ENCODE measurements around the gene PALLD. TPM values are rescaled to one million over a fixed set of nuclear protein-coding genes. Genes with fewer than 3 reads are reported as not detected.

PALLD gene
- total and polyA plus RNA-seq, 2 of the 8 experiments (the other 6 are each of a cell fraction or from before 2014, with no cell fraction given) = 10.5 to 25.0 TPM

DNA sequence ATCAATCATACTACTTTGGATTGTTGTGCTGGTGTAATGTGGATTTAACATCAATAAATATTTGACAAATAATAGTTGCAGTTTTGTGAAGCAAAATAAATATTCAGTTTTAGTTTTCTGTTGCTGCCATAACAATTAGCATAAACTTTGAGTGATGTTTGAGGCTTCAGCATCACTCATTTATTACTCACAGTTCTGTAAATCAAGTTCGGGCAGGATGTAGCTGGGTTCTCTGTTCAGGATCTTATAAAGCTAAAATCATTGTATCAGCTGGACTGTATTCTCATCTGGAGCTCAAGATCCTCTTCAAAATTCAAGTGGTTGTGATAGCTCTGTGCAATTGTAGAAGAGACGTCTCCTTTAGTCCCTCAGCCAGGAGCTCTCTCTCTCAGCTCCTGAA lies 431.5 kb downstream of the PALLD start:
- no peak overlapping the region for H4K91ac ChIP-seq (replicated peaks; ENCODE audit: insufficient read length, low read length)
- FAIRE-seq (no peak), DNase-seq (ENCODE audit: low read depth in 1 of 2, low spot score in 2 of 2) (no peak)
- H3K27me3 ChIP-seq (replicated peaks in 1 of 4; ENCODE audit: control insufficient read depth in 3 of 4, extremely low read depth in 1 of 4, insufficient read depth in 3 of 4, low read length in 3 of 4) = peaks cover 0 to 1% (median 0%) of the 10 kb centered on the region in 4 experiments; a peak in 1 of 7 replicates
- no peak overlapping the region for H2BK12ac ChIP-seq (ENCODE audit: low read depth, low read length)
- no peak overlapping the region for H3K4me2 ChIP-seq (ENCODE audit: insufficient read depth in 1 of 2, low read depth in 2 of 2, low read length in 2 of 2)
- H4K20me1 ChIP-seq (replicated peaks in 1 of 2; ENCODE audit: control insufficient read depth in 1 of 2, insufficient read depth in 2 of 2, low read length in 2 of 2) = peaks cover 0 to 2% of the 10 kb centered on the region in 2 experiments
- no peak overlapping the region for H2BK20ac ChIP-seq (ENCODE audit: low read length)
- H3K4me3 ChIP-seq (ENCODE audit: extremely low read depth in 1 of 4, insufficient read depth in 2 of 4, low read depth in 3 of 4, low read length in 4 of 4) = no peak overlapping the region
- peaks cover 0 to 3% of the 10 kb centered on the region in 2 experiments; a peak in 1 of 4 replicates for H3K9me3 ChIP-seq (ENCODE audit: insufficient read depth in 2 of 2, low read depth in 1 of 2, low read length in 1 of 2)
- H3K18ac ChIP-seq (ENCODE audit: extremely low read depth, low read length) = no peak overlapping the region
- no peak overlapping the region for H3K14ac ChIP-seq (ENCODE audit: insufficient read length)
- WGBS, 2 experiments (ENCODE audit: extremely low coverage in 1 of 2, insufficient coverage in 1 of 2, insufficient read length in 1 of 2, insufficient replicate concordance in 2 of 2, low coverage in 1 of 2, low lambda C conversion rate in 2 of 2, missing lambda C conversion rate in 1 of 2) = 78% methylated on average over 2 of the region's 2 CpGs; no CpG with 5 or more reads in 1 of the 2 experiments
- no peak overlapping the region for H3K4ac ChIP-seq (replicated peaks; ENCODE audit: insufficient read length, low read depth, low read length)
- no peaks in the 10 kb centered on the region for H3K79me2 ChIP-seq (ENCODE audit: control insufficient read depth in 1 of 2, insufficient read depth in 2 of 2, low read length in 2 of 2)
- no peak overlapping the region for H3K9ac ChIP-seq (replicated peaks in 1 of 4; ENCODE audit: extremely low read depth in 1 of 4, low read depth in 3 of 4, low read length in 3 of 4)
- no peak overlapping the region for H4K5ac ChIP-seq (ENCODE audit: insufficient read length, low read depth, low read length)
- no peak overlapping the region for H2AK5ac ChIP-seq (ENCODE audit: low read depth, low read length)
- H3K23me2 ChIP-seq (ENCODE audit: low read depth, low read length) = no peaks in the 10 kb centered on the region
- POLR2A ChIA-PET (ENCODE audit: partially characterized antibody) = no interaction called here
- H2BK5ac ChIP-seq (ENCODE audit: low read depth, low read length) = no peak overlapping the region
- CTCF ChIA-PET (ENCODE audit: partially characterized antibody) = interaction anchor here (1.1 kb wide), 1 partner anchor 557 kb away, joined by 3 read pairs; no protein-coding TSS in a partner anchor
- no peak overlapping the region for H2BK15ac ChIP-seq (ENCODE audit: low read length)
- H2AFZ ChIP-seq (ENCODE audit: low read length) = no peak overlapping the region
- no peak overlapping the region for H3K56ac ChIP-seq (replicated peaks; ENCODE audit: insufficient read length, low read depth, low read length)
- no peak overlapping the region for H4K8ac ChIP-seq (ENCODE audit: extremely low read depth, insufficient read depth, low read length)
- no peaks in the 10 kb centered on the region for H3K4me1 ChIP-seq (replicated peaks in 1 of 4; ENCODE audit: control insufficient read depth in 3 of 4, insufficient read depth in 4 of 4, low read length in 3 of 4)
- no peak overlapping the region for H3K23ac ChIP-seq (ENCODE audit: insufficient read length)
- H3K79me1 ChIP-seq (ENCODE audit: low read depth, low read length) = no peaks in the 10 kb centered on the region
- H2BK120ac ChIP-seq (replicated peaks; ENCODE audit: low read depth, low read length) = no peak overlapping the region
- peaks cover 3 to 28% (median 20%) of the 10 kb centered on the region in 4 experiments; a peak in 7 of 8 replicates for H3K36me3 ChIP-seq (ENCODE audit: control insufficient read depth in 2 of 4, insufficient read depth in 4 of 4, low read length in 3 of 4)
- H3K27ac ChIP-seq (ENCODE audit: low read depth, low read length) = no peak overlapping the region
- no peak for TF ChIP-seq KDM1A (IDR thresholded peaks at IDR 0.05; ENCODE audit: borderline replicate concordance, low read length)
- no peak for TF ChIP-seq KDM4A (IDR thresholded peaks at IDR 0.05; ENCODE audit: low read depth, low read length, severe bottlenecking)
- TF ChIP-seq RBBP5 (IDR thresholded peaks at IDR 0.05; ENCODE audit: borderline replicate concordance, low read depth, low read length) = no peak
- no peak for TF ChIP-seq TAF7 (optimal IDR thresholded peaks at IDR 0.05; ENCODE audit: borderline replicate concordance, low read depth, low read length)
- no peak for TF ChIP-seq CEBPB (IDR thresholded peaks at IDR 0.05; ENCODE audit: low read depth, low read length)
- no peak for TF ChIP-seq PHF8 (conservative IDR thresholded peaks at IDR 0.05; ENCODE audit: low read depth, low read length)
- no peak for TF ChIP-seq EGR1 (IDR thresholded peaks at IDR 0.05; ENCODE audit: borderline replicate concordance, low read depth, low read length)
- TF ChIP-seq JUND (IDR thresholded peaks at IDR 0.05; ENCODE audit: low read length) = no peak
- TF ChIP-seq ASH2L (IDR thresholded peaks at IDR 0.05; ENCODE audit: low read length) = no peak
- TF ChIP-seq POLR2AphosphoS5 (IDR thresholded peaks at IDR 0.05; ENCODE audit: low read depth, low read length) = no peak
- TF ChIP-seq, protein P1, sequence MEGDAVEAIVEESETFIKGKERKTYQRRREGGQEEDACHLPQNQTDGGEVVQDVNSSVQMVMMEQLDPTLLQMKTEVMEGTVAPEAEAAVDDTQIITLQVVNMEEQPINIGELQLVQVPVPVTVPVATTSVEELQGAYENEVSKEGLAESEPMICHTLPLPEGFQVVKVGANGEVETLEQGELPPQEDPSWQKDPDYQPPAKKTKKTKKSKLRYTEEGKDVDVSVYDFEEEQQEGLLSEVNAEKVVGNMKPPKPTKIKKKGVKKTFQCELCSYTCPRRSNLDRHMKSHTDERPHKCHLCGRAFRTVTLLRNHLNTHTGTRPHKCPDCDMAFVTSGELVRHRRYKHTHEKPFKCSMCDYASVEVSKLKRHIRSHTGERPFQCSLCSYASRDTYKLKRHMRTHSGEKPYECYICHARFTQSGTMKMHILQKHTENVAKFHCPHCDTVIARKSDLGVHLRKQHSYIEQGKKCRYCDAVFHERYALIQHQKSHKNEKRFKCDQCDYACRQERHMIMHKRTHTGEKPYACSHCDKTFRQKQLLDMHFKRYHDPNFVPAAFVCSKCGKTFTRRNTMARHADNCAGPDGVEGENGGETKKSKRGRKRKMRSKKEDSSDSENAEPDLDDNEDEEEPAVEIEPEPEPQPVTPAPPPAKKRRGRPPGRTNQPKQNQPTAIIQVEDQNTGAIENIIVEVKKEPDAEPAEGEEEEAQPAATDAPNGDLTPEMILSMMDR (IDR thresholded peaks at IDR 0.05; ENCODE audit: control extremely low read depth in 1 of 3, insufficient read depth in 1 of 3, low read depth in 1 of 3, low read length in 3 of 3) = no peak
- no peak for TF ChIP-seq SIX5 (IDR thresholded peaks at IDR 0.05; ENCODE audit: low read depth, low read length)
- TF ChIP-seq BACH1 (IDR thresholded peaks at IDR 0.05; ENCODE audit: low read length) = no peak

Data from H1 (cell line).